ENCODE results near the gene SPACA6. TPM values are rescaled to one million over a fixed set of nuclear protein-coding genes. Genes with fewer than 3 reads are reported as not detected.

The SPACA6 gene
- total and polyA plus RNA-seq, 9 of the 15 experiments (the other 6 are each of a cell fraction or from before 2014, with no cell fraction given), result 1.3 to 17.3 (median 6.2) TPM

DNA sequence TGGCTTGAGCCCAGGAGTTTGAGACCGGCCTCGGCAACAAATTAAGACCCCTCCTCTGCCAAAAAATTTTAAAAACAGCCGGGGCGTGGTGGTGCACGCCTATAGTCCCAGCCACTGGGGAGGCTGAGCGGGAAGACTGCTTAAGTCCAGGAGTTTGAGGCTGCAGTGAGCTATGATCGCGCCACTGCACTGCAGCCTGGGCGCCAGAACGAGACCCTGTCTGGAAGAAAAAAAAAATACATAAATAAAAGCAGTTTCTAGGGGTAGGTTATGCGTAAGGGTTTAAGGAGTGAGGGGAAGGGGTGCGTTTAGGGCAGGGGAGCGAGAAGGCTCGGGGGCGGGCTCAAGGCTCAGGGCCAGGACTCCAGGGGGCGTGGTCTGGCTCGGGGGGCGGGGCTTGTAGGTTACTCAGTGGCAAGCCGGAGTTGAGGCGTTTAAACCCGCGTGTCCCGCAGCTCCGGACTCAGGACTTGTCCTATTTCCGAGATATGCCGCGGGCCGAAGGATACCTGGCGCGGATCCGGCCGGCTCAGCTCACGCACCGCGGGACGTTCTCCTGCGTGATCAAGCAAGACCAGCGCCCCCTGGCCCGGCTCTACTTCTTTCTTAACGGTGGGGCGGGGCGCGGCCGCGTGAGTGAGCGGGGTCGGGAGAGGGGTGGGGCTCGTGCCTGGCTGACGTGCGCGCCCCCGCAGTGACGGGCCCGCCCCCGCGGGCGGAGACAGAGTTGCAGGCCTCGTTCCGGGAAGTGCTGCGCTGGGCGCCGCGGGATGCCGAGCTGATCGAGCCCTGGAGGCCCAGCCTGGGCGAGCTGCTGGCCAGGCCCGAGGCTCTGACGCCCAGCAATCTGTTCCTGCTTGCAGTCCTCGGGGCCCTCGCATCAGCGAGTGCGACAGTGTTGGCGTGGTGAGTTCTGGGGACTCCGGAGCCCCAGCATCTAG is 10.7 kb downstream of the SPACA6 start (continued):
- TF ChIP-seq NCOA4 (IDR thresholded peaks at IDR 0.05; ENCODE audit: partially characterized antibody) (no peak), XRCC5 (IDR thresholded peaks at IDR 0.05; ENCODE audit: low read depth, low read length) (no peak), RBFOX2 (IDR thresholded peaks at IDR 0.05; ENCODE audit: low read depth, low read length) (peak; percentile 85), TCFL5 (CRISPR knock-in tag; conservative IDR thresholded peaks at IDR 0.05) (0 out of 2 replicates have a peak, but pooled peaks have one; percentile 17), ZNF12 (CRISPR knock-in tag; IDR thresholded peaks at IDR 0.05) (no peak), RCOR1 (IDR thresholded peaks at IDR 0.05; ENCODE audit: borderline replicate concordance in 1 of 2, low read depth in 2 of 2, low read length in 2 of 2) (peak in 1 of 2 experiments; percentile 20; a peak in 1 of 4 replicates), CTBP1 (IDR thresholded peaks at IDR 0.05; ENCODE audit: borderline replicate concordance) (peak; percentile 77), RAD51 (IDR thresholded peaks at IDR 0.05; ENCODE audit: borderline replicate concordance, low read depth) (no peak), TAF15 (IDR thresholded peaks at IDR 0.05; ENCODE audit: low read depth, low read length) (no peak), DMBX1 (CRISPR knock-in tag; IDR thresholded peaks at IDR 0.05; ENCODE audit: borderline replicate concordance) (0 out of 2 replicates have a peak, but pooled peaks have one; percentile 41), ZBED1 (IDR thresholded peaks at IDR 0.05) (peak; percentile 56), SIN3A (IDR thresholded peaks at IDR 0.05; ENCODE audit: borderline replicate concordance in 2 of 2, control insufficient read depth in 1 of 2, low read depth in 2 of 2, low read length in 2 of 2) (peak; percentile 19 to 79; a peak in 1 of 4 replicates), MAFG (tag; conservative IDR thresholded peaks at IDR 0.05) (no peak), MCM3 (IDR thresholded peaks at IDR 0.05) (no peak), EP400 (IDR thresholded peaks at IDR 0.05) (peak; percentile 86), ZNF140 (CRISPR knock-in tag; IDR thresholded peaks at IDR 0.05) (no peak), TEAD4 (IDR thresholded peaks at IDR 0.05; ENCODE audit: low read length) (peak; percentile 23), TEAD4 (CRISPR knock-in tag; IDR thresholded peaks at IDR 0.05; ENCODE audit: borderline replicate concordance) (no peak), NR2C1 (IDR thresholded peaks at IDR 0.05) (no peak), NR2C1 (tag; IDR thresholded peaks at IDR 0.05) (no peak)
- TF ChIP-seq, protein P1, sequence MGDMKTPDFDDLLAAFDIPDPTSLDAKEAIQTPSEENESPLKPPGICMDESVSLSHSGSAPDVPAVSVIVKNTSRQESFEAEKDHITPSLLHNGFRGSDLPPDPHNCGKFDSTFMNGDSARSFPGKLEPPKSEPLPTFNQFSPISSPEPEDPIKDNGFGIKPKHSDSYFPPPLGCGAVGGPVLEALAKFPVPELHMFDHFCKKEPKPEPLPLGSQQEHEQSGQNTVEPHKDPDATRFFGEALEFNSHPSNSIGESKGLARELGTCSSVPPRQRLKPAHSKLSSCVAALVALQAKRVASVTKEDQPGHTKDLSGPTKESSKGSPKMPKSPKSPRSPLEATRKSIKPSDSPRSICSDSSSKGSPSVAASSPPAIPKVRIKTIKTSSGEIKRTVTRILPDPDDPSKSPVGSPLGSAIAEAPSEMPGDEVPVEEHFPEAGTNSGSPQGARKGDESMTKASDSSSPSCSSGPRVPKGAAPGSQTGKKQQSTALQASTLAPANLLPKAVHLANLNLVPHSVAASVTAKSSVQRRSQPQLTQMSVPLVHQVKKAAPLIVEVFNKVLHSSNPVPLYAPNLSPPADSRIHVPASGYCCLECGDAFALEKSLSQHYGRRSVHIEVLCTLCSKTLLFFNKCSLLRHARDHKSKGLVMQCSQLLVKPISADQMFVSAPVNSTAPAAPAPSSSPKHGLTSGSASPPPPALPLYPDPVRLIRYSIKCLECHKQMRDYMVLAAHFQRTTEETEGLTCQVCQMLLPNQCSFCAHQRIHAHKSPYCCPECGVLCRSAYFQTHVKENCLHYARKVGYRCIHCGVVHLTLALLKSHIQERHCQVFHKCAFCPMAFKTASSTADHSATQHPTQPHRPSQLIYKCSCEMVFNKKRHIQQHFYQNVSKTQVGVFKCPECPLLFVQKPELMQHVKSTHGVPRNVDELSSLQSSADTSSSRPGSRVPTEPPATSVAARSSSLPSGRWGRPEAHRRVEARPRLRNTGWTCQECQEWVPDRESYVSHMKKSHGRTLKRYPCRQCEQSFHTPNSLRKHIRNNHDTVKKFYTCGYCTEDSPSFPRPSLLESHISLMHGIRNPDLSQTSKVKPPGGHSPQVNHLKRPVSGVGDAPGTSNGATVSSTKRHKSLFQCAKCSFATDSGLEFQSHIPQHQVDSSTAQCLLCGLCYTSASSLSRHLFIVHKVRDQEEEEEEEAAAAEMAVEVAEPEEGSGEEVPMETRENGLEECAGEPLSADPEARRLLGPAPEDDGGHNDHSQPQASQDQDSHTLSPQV (IDR thresholded peaks at IDR 0.05), result peak; percentile 59; the same call in 1 of the 2 replicates
- TF ChIP-seq, protein P2, sequence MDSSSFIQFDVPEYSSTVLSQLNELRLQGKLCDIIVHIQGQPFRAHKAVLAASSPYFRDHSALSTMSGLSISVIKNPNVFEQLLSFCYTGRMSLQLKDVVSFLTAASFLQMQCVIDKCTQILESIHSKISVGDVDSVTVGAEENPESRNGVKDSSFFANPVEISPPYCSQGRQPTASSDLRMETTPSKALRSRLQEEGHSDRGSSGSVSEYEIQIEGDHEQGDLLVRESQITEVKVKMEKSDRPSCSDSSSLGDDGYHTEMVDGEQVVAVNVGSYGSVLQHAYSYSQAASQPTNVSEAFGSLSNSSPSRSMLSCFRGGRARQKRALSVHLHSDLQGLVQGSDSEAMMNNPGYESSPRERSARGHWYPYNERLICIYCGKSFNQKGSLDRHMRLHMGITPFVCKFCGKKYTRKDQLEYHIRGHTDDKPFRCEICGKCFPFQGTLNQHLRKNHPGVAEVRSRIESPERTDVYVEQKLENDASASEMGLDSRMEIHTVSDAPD (CRISPR knock-in tag; IDR thresholded peaks at IDR 0.05), result no peak
- TF ChIP-seq, protein P3, sequence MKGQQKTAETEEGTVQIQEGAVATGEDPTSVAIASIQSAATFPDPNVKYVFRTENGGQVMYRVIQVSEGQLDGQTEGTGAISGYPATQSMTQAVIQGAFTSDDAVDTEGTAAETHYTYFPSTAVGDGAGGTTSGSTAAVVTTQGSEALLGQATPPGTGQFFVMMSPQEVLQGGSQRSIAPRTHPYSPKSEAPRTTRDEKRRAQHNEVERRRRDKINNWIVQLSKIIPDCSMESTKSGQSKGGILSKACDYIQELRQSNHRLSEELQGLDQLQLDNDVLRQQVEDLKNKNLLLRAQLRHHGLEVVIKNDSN (CRISPR knock-in tag; IDR thresholded peaks at IDR 0.05), result peak; percentile 66
